ENCODE results near the gene PTDSS2. TPM values are rescaled to one million over a fixed set of nuclear protein-coding genes. Genes with fewer than 3 reads are reported as not detected.
"Not testable (repeated sequence)": the region's sequence is repeated elsewhere in the genome, so short reads cannot be mapped to it uniquely, and the experiment has no call there.

PTDSS2 gene
- total and polyA plus RNA-seq, 10 of the 15 experiments (the other 5 are each of a cell fraction or from before 2014, with no cell fraction given) = 0.39 to 21.1 (median 10.8) TPM

DNA sequence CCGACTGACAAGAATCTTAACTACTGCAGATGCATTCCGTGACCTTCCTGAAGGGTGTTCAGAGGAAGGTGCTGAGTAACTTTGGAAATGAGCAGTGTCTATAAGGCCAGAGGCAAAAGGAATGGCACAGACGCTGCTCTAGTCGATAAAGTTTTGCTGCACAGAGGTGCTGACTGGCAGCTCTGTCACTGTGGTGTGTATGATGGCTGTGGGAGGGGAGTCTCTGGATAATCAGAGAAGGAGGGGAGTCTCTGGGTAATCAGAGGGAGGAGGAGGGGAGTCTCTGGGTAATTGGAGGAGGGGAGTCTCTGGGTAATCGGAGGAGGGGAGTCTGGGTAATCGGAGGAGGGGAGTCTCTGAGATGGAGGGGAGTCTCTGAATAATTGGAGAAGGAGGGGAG, 18.4 kb downstream of the PTDSS2 start:
- ChIA-PET CTCF (no interaction called here), RAD21 (ENCODE audit: unreplicated experiment) (no interaction called here), SMC1A (ENCODE audit: uncharacterized antibody, unreplicated experiment) (no interaction called here), POLR2A (no interaction called here)
- Histone ChIP-seq H3K4me1 (ENCODE audit: control insufficient read depth, insufficient read depth, low read length) (no peaks in the 10 kb centered on the region), H2AFZ (ENCODE audit: control insufficient read depth, low read depth, low read length) (no peak overlapping the region), H3K27me3 (replicated peaks in 1 of 2; ENCODE audit: control insufficient read depth in 2 of 2, insufficient read depth in 2 of 2, low read length in 1 of 2) (no peaks in the 10 kb centered on the region), H3K27ac (ENCODE audit: control insufficient read depth, insufficient read depth) (no peak overlapping the region), H3K79me2 (ENCODE audit: control insufficient read depth, insufficient read depth, low read length) (no peaks in the 10 kb centered on the region), H3K4me3 (no peak overlapping the region), H4K20me1 (ENCODE audit: control insufficient read depth, insufficient read depth) (no peaks in the 10 kb centered on the region), H3K9ac (ENCODE audit: control insufficient read depth, insufficient read depth, low read length) (no peak overlapping the region), H3K9me3 (replicated peaks; ENCODE audit: control insufficient read depth, insufficient read depth, low read length) (no peaks in the 10 kb centered on the region), H3K36me3 (ENCODE audit: control insufficient read depth in 2 of 2, insufficient read depth in 2 of 2, low read length in 1 of 2) (no peaks in the 10 kb centered on the region), H3K4me2 (ENCODE audit: control insufficient read depth, insufficient read depth) (no peak overlapping the region)
- ATAC-seq (no peak), FAIRE-seq (no peak), DNase-seq (ENCODE audit: low read depth, low spot score) (no peak)
- BruUV-seq (replicated peaks) = no TSS peak
- no peak for TF ChIP-seq CREM (IDR thresholded peaks at IDR 0.05; ENCODE audit: low read depth)
- TF ChIP-seq STAT1 (conservative IDR thresholded peaks at IDR 0.05) = no peak
- TF ChIP-seq, protein P1, sequence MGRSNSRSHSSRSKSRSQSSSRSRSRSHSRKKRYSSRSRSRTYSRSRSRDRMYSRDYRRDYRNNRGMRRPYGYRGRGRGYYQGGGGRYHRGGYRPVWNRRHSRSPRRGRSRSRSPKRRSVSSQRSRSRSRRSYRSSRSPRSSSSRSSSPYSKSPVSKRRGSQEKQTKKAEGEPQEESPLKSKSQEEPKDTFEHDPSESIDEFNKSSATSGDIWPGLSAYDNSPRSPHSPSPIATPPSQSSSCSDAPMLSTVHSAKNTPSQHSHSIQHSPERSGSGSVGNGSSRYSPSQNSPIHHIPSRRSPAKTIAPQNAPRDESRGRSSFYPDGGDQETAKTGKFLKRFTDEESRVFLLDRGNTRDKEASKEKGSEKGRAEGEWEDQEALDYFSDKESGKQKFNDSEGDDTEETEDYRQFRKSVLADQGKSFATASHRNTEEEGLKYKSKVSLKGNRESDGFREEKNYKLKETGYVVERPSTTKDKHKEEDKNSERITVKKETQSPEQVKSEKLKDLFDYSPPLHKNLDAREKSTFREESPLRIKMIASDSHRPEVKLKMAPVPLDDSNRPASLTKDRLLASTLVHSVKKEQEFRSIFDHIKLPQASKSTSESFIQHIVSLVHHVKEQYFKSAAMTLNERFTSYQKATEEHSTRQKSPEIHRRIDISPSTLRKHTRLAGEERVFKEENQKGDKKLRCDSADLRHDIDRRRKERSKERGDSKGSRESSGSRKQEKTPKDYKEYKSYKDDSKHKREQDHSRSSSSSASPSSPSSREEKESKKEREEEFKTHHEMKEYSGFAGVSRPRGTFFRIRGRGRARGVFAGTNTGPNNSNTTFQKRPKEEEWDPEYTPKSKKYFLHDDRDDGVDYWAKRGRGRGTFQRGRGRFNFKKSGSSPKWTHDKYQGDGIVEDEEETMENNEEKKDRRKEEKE (IDR thresholded peaks at IDR 0.05) = no peak
- no peak for TF ChIP-seq NFYB (IDR thresholded peaks at IDR 0.05; ENCODE audit: insufficient read depth, low read depth, low read length)
- TF ChIP-seq, protein P2, sequence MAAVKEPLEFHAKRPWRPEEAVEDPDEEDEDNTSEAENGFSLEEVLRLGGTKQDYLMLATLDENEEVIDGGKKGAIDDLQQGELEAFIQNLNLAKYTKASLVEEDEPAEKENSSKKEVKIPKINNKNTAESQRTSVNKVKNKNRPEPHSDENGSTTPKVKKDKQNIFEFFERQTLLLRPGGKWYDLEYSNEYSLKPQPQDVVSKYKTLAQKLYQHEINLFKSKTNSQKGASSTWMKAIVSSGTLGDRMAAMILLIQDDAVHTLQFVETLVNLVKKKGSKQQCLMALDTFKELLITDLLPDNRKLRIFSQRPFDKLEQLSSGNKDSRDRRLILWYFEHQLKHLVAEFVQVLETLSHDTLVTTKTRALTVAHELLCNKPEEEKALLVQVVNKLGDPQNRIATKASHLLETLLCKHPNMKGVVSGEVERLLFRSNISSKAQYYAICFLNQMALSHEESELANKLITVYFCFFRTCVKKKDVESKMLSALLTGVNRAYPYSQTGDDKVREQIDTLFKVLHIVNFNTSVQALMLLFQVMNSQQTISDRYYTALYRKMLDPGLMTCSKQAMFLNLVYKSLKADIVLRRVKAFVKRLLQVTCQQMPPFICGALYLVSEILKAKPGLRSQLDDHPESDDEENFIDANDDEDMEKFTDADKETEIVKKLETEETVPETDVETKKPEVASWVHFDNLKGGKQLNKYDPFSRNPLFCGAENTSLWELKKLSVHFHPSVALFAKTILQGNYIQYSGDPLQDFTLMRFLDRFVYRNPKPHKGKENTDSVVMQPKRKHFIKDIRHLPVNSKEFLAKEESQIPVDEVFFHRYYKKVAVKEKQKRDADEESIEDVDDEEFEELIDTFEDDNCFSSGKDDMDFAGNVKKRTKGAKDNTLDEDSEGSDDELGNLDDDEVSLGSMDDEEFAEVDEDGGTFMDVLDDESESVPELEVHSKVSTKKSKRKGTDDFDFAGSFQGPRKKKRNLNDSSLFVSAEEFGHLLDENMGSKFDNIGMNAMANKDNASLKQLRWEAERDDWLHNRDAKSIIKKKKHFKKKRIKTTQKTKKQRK (IDR thresholded peaks at IDR 0.05; ENCODE audit: low read depth, low read length) = no peak
- TF ChIP-seq, protein P3, sequence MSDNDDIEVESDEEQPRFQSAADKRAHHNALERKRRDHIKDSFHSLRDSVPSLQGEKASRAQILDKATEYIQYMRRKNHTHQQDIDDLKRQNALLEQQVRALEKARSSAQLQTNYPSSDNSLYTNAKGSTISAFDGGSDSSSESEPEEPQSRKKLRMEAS (IDR thresholded peaks at IDR 0.05; ENCODE audit: low read depth, low read length) = no peak
- TF ChIP-seq CBFB (IDR thresholded peaks at IDR 0.05; ENCODE audit: low read depth) = no peak
- 99% methylated on average over 6 of the region's 6 CpGs for WGBS (ENCODE audit: insufficient coverage, insufficient replicate concordance, low lambda C conversion rate, missing lambda C conversion rate)
- intact Hi-C loops (cut with micrococcal nuclease; ENCODE audit: unreplicated experiment) = no loop called here
- in situ Hi-C loops (cut with MboI) = no loop called here

DNA sequence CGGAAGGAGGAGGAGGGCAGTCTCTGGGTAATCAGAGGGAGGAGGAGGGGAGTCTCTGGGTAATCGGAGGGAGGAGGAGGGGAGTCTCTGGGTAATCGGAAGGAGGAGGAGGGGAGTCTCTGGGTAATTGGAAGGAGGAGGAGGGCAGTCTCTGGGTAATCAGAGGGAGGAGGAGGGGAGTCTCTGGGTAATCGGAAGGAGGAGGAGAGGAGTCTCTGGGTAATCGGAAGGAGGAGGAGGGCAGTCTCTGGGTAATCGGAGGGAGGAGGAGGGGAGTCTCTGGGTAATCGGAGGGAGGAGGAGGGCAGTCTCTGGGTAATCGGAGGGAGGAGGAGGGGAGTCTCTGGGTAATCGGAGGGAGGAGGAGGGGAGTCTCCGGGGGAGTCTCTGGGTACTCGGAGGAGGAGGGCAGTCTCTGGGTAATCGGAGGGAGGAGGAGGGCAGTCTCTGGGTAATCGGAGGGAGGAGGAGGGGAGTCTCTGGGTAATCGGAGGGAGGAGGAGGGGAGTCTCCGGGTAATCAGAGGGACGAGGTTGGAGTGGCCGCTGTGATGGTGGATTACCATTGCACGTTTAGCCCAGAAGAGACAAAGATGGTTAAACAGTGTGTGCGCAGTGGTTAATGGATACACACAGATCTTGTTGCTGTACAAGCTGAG, 19.1 kb downstream of the PTDSS2 start:
- H3K9me3 ChIP-seq (replicated peaks; ENCODE audit: control insufficient read depth, insufficient read depth, low read length); H3K79me2 ChIP-seq (ENCODE audit: control insufficient read depth, insufficient read depth, low read length); FAIRE-seq; H3K4me1 ChIP-seq (ENCODE audit: control insufficient read depth, insufficient read depth, low read length); intact Hi-C loops (cut with micrococcal nuclease; ENCODE audit: unreplicated experiment); H3K27ac ChIP-seq (ENCODE audit: control insufficient read depth, insufficient read depth); SMC1A ChIA-PET (ENCODE audit: uncharacterized antibody, unreplicated experiment); H3K27me3 ChIP-seq (replicated peaks in 1 of 2; ENCODE audit: control insufficient read depth in 2 of 2, insufficient read depth in 2 of 2, low read length in 1 of 2); H3K4me2 ChIP-seq (ENCODE audit: control insufficient read depth, insufficient read depth); in situ Hi-C loops (cut with MboI); H3K4me3 ChIP-seq; ATAC-seq; POLR2A ChIA-PET; DNase-seq (ENCODE audit: low read depth, low spot score); H4K20me1 ChIP-seq (ENCODE audit: control insufficient read depth, insufficient read depth); H3K9ac ChIP-seq (ENCODE audit: control insufficient read depth, insufficient read depth, low read length); RAD21 ChIA-PET (ENCODE audit: unreplicated experiment); H3K36me3 ChIP-seq (ENCODE audit: control insufficient read depth in 2 of 2, insufficient read depth in 2 of 2, low read length in 1 of 2); BruUV-seq (replicated peaks); CTCF ChIA-PET; H2AFZ ChIP-seq (ENCODE audit: control insufficient read depth, low read depth, low read length): not testable (repeated sequence)
- whole genome bisulfite sequencing (ENCODE audit: insufficient coverage, insufficient replicate concordance, low lambda C conversion rate, missing lambda C conversion rate) = 93% methylated on average over 10 of the region's 19 CpGs

All from GM12878 (cell line).